A549 (cell line): ENCODE results near the gene PPP2R2C.

Experiments
- CEBPB ChIP-seq, 2 experiments: fragments of >200 bp in 1 of 2; sonication (Bioruptor Twin) in 1 of 2; formaldehyde crosslinking in 1 of 2; IDR thresholded peaks; 2 replicates each; pipeline ENCODE4 v1.6.1; 2012 to 2016
- CTCF ChIP-seq: fragments of >200 bp; sonication (Bioruptor Twin); formaldehyde crosslinking; IDR thresholded peaks from 3 replicates; pipeline ENCODE4 v1.5.1; 2016
- KDM1A ChIP-seq: fragments of 200-600 bp; sonication (generic); IDR thresholded peaks from 2 replicates; pipeline ENCODE4 v1.6.1; 2016; ENCODE audit warnings: low read depth, mild to moderate bottlenecking
- MAX ChIP-seq: IDR thresholded peaks from 2 replicates; pipeline ENCODE4 v1.6.1; 2012
- POLR2A ChIP-seq: IDR thresholded peaks from 2 replicates; pipeline ENCODE4 v1.6.1; 2012; ENCODE audit warnings: mild to moderate bottlenecking, low read length
- POLR2AphosphoS2 ChIP-seq: conservative IDR thresholded peaks from 2 replicates; pipeline ENCODE4 v1.6.1; 2012; ENCODE audit warnings: low read length, improper control_type of control experiment, inconsistent platforms
- TF ChIP-seq, protein P1 (sequence below): IDR thresholded peaks from 2 replicates; pipeline ENCODE4 v1.6.1; 2012

GRCh38 chr4:6279582-6280289 lies 192.7 kb downstream of the PPP2R2C start:
- TF ChIP-seq CTCF (no peak), KDM1A (no peak), POLR2AphosphoS2 (no peak), MAX (no peak), POLR2A (no peak), CEBPB (IDR thresholded peaks at IDR 0.05) (no peak)
- TF ChIP-seq, protein P1, sequence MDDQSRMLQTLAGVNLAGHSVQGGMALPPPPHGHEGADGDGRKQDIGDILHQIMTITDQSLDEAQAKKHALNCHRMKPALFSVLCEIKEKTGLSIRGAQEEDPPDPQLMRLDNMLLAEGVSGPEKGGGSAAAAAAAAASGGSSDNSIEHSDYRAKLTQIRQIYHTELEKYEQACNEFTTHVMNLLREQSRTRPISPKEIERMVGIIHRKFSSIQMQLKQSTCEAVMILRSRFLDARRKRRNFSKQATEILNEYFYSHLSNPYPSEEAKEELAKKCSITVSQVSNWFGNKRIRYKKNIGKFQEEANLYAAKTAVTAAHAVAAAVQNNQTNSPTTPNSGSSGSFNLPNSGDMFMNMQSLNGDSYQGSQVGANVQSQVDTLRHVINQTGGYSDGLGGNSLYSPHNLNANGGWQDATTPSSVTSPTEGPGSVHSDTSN: no peak
